SH-SY5Y (cell line): Measurements from ENCODE around the gene SPECC1L.
"Not testable (repeated sequence)": the region's sequence is repeated elsewhere in the genome, so short reads cannot be mapped to it uniquely, and the experiment has no call there.

Experiments used
- GATA2 ChIP-seq: IDR thresholded peaks from 2 replicates; pipeline ENCODE4 v1.6.1; 2011; ENCODE audit warnings: mild to moderate bottlenecking, low read depth, low read length
- GATA3 ChIP-seq: IDR thresholded peaks from 2 replicates; pipeline ENCODE4 v1.6.1; 2011; ENCODE audit warnings: low read depth, mild to moderate bottlenecking, low read length, moderate library complexity

SPECC1L gene

DNA sequence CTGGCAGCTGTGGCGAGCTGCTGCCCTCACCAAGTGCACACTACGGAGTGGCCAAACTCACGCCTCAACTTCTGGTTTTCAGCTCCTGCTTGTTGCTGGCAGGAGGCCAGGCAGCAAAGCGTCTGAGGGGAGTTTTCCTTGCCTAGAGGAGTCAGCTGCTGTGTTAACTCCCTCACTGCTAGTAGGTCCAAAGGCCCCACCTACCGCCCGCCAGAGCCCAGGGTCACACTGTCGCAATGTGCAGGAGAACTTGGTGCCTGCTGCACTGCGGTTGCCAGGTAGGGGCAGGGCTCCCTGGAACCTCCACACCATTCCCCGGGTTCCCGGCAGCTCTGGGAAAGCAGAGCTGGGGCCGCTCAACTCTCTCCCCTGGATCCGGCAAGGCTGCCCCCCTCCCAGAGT, 25.6 kb upstream of the SPECC1L start, which contains the start of gene GGT5:
Gene GGT5 (minus strand): TSS at position 53 of the 402 bp plus-strand sequence. CDS start 357 bp downstream, outside the sequence.
- not testable (repeated sequence) for TF ChIP-seq GATA2, GATA3

GRCh38 chr22:24247011-24247507, 23.6 kb upstream of the SPECC1L start:
- TF ChIP-seq GATA3 (no peak), GATA2 (no peak)

- no peak for TF ChIP-seq GATA3
- no peak for TF ChIP-seq GATA2
Measured at GRCh38 chr22:24247564-24248344, 22.9 kb upstream of the SPECC1L start.

DNA sequence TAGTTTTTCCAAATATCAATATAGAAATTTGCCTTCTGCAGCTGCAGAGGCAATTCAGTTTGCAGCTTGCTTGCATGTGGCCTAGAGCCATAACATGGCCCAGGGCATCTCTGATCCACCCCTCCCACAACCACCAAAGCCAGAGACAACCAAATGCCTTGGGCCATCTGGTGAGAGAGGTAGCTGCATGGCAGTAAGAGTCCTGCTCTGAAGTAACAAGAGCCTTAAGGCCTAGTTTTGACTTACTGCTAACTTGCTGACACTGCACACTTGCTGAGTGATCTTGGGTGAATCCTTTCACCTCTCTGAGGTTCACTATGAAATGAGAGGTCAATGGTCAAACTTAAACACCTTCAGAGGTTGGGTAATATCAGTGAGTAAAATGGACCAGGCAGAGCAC, 4.9 kb upstream of the SPECC1L start:
- TF ChIP-seq GATA2 (no peak), GATA3 (no peak)

DNA sequence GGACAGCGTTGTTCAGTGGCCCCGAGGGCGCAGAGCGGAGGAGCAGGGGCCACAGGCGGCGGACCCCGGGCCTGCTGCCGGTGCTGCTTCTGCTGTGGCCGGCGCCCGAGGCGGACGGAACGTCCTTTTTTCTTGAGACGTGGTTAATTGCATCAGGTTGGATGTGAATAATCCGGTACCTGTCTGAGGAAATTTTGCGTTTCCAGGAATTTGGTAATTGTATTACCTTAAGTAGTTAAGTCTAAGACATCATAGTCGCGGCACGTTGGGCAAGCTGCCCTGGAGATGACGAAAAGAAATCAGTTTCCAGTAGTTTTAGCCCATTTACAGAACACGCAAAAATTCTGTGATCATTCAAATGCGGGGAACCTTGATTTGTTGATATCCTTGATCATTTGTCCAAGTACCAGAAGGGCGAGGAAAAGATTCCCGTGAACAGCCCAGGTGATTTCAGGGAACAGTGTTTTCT, 789 bp downstream of the SPECC1L start:
- TF ChIP-seq GATA2 (no peak), GATA3 (no peak)

GRCh38 chr22:24282401-24282800, 11.8 kb downstream of the SPECC1L start:
- TF ChIP-seq GATA2: no peak
- TF ChIP-seq GATA3: no peak

- TF ChIP-seq GATA3 (no peak), GATA2 (no peak)
Measured at GRCh38 chr22:24284747-24285203, 14.1 kb downstream of the SPECC1L start.

GRCh38 chr22:24285245-24285644, 14.6 kb downstream of the SPECC1L start:
- TF ChIP-seq GATA2 (no peak), GATA3 (no peak)

DNA sequence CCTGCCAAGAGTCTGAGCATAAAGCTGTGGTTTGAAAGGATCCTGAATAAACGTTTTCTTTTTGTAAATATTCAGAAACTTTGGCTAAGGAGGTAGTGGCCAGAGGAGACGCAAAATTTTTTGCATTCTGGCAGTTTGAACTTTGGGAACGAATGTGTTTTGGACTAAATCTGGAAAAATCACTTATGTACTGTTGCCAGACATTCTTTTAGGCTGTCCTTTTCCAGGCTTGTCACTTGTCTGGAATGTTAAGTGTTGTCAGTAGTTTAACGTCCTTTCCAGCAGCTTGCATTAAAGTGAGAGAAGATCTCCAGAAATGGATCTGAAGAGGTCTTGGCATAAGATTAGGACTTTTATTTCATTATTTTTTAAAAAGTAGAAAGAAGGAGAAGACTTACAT, 18.5 kb downstream of the SPECC1L start:
- TF ChIP-seq GATA2 (no peak), GATA3 (no peak)

DNA sequence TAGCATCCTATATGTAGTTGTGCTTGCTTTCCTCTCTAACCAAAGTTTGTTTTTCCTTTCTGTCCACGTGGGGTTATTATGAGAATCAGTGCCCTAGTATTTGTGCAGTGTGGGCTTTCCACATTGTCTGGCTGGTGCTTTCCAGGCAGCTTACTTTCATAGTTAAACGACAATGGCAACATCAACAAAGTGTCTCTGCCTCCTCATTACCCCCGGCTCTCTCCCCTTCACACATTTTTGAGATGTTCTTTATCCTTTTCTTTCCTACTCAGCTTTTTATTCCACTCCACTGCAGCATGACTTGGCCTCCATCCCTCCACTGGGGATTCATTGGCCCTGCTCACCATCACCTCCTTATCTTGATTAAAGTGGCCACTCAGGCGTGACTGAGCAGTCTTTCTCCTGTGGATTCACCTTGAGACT, 19.1 kb downstream of the SPECC1L start:
- TF ChIP-seq GATA2 (no peak), GATA3 (no peak)

DNA sequence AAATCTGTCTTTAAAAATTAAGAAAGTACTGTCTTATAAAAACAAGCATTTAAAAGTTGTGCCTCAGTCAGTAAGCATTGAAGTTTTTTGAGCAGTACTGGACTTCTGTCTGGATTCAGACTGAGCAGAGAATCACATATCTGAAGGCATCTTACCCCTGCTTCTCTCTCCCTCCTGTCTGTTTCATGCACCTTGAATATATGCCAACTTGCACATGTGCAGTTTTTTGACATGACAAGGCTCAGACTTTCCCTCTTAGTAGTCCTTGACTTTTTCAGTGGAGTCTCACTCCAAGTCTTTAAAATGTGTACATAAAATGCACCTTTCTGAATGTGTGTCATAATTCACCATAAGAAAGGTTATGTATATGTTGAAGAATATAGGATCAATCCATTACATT, 19.8 kb downstream of the SPECC1L start:
- TF ChIP-seq GATA2: no peak
- TF ChIP-seq GATA3: no peak

DNA sequence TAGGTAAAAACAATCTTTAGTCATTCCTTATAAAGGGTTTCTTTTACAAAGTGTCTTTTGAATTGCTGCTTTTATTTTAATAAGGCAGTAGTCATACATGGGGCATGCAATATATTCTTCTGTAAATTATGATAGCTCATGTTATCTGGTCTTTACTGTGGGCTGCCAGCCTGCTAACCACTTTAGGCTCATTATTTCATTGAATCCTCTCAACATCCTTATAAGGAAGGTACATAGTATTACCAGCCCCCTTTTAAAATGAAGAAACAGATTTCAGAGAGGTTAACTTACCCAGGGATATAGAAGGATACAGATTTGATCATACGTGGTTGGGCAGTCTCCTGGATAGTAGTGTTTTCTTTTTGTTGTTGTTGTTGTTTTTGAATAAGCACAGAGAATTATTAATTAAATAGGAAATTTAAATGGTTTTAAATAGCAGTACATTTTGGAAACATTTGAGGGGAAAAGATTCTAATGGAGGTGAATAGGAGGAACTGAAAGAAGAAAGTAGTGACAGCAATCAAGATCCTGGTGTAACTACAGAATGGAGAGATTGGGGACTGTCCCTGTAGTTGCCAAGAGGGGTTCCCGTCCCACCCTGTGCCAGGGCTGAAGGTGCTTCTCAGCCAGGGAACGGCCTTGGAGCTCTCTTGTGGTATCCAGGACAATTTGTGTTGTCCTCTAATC, 21.0 kb downstream of the SPECC1L start:
- TF ChIP-seq GATA3 (no peak), GATA2 (no peak)

DNA sequence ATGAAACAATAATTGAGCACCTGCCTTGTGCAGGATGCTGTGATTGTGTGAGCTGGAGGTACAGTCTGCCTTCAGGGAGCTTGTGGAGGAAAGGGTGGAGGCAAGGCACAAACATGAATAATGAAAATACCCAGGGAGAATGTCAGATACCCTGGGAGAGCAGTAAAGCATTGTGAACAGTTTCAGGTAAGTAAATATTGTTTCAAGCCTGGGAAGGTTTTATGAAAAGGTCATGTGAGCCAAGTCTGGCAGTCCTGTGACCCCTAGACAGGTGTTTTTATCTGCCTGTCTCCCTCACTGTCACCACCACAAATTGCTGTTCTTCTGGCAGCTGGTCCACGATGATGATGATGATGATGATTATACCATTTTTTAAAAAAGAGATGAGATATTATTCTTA, 32.0 kb downstream of the SPECC1L start:
- TF ChIP-seq GATA2 (no peak), GATA3 (no peak)

DNA sequence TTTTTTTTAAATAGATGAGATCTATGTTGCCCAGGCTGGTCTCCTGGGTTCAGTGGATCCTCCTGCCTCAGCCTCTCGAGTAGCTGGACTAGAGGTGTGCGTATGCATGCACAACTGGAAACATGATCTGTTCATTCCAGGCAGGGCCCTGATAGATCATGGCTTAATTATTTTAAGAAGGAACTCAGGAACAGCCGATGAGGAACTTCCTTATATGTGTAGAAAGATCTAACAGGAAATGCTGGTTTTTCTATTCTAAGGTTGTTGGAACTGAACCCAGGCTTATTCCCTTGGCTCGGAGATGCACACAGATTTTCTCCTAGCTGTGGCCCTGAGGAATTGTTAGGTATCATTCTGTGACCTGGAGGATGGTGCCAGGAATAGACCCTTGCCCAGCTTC, 32.4 kb downstream of the SPECC1L start:
- TF ChIP-seq GATA3: no peak
- no peak for TF ChIP-seq GATA2
